ENCODE data around the gene EPYC.

EPYC gene

DNA sequence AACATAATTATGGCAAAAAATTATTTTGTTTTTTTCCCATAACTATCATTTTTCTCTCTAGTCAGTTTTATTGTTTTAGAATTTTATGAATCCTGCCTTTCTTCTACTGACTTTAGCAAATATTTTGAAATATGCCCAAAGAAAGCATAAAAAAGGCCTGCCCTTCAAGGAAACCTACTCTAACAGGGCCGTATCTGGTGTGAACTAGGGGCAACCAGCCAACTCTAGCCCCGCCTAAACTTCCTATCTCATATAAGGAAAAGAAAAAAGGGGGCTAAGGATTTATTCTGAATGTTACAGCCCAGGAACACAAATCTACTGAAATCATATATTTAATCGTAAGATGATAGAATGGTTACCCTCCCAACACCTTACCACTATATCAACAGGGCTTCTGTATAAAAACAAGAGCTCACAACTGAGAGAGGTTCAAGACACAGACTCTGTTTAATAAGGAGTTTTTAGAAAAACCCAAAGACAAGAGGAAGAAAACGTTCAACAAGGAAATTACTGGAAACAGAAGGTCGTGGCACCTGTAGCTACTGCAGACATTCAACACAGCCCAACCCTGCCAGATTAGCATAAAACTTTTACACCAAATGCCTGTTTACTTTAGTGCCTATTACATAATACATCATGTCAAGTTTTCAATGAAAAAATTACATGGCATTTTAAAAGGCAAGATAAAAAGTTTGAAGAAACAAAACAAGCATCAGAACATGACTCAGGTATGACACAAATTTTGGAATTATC lies 12.9 kb upstream of the EPYC start:
- 95% methylated on average over 4 of the region's 5 CpGs for WGBS
- Histone ChIP-seq H3K9ac (ENCODE audit: low read depth, low read length) (no peak overlapping the region), H3K27me3 (ENCODE audit: insufficient read depth, low read length) (no peaks in the 10 kb centered on the region), H3K9me3 (ENCODE audit: insufficient read depth, low read depth, low read length) (0 out of 2 replicates have a peak, but pooled peaks cover 3% of the 10 kb centered on the region), H3K27ac (ENCODE audit: low read depth, low read length) (no peak overlapping the region), H3K36me3 (ENCODE audit: insufficient read depth, low read length) (no peaks in the 10 kb centered on the region), H3K4me3 (ENCODE audit: low read length) (no peak overlapping the region), H3K4me1 (ENCODE audit: insufficient read depth, low read length) (no peaks in the 10 kb centered on the region)

DNA sequence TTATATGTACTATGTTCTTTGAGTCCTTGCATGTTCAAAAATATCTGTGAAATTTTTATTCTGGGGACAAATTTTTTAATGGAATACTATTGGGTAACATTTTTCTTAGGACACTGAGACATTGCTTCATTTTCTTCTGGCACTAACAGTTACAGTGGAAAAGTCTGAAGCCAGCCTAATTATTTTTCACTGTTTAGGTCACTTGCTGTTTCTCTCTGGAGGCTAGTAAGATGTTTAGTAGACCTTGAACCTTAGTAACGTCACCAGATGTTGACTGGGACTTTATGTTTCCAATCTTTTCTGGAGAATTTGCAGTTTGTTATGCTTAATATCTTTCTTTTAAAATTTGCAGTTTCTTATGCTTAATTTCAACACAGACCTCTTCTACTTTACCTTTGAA lies 12.3 kb upstream of the EPYC start:
- H3K27me3 ChIP-seq (ENCODE audit: insufficient read depth, low read length) = no peaks in the 10 kb centered on the region
- H3K4me3 ChIP-seq (ENCODE audit: low read length) = no peak overlapping the region
- H3K27ac ChIP-seq (ENCODE audit: low read depth, low read length) = no peak overlapping the region
- 0 out of 2 replicates have a peak, but pooled peaks cover 3% of the 10 kb centered on the region for H3K9me3 ChIP-seq (ENCODE audit: insufficient read depth, low read depth, low read length)
- no peaks in the 10 kb centered on the region for H3K4me1 ChIP-seq (ENCODE audit: insufficient read depth, low read length)
- 89% methylated on average over 1 of the region's 1 CpG for WGBS
- no peaks in the 10 kb centered on the region for H3K36me3 ChIP-seq (ENCODE audit: insufficient read depth, low read length)
- H3K9ac ChIP-seq (ENCODE audit: low read depth, low read length) = no peak overlapping the region

DNA sequence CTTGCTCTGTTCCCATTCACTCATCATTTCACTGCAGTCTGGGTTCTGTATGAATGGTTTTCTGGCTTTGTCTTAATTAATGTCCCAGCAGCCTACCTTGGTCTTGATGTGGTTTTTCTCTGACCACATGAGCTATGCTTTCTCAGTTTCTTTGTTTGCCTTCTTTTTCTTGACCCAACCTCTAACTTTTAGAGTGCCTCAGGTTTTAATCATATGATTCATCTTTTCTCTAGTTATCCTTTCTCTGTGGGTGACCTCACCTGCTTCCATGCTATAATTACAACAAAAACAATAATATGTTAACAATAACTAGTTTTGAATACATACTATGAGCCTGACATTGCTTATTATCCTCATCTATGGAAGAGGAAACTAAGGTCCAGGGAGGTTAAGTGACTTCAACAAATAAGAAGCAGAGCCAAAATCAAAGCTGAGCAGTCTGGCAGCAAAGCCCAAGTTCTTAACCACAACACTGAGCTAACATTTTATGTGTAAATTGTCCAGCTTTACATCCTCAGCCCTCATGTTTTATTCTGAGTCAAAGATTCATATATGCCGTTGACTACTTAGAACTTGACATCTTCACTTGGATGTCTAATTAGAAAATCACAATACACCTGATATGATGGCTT lies 4.7 kb upstream of the EPYC start:
- no peak overlapping the region for H3K9ac ChIP-seq (ENCODE audit: low read depth, low read length)
- no peak overlapping the region for H3K27ac ChIP-seq (ENCODE audit: low read depth, low read length)
- no peak overlapping the region for H3K4me3 ChIP-seq (ENCODE audit: low read length)
- H3K9me3 ChIP-seq (ENCODE audit: insufficient read depth, low read depth, low read length) = no peaks in the 10 kb centered on the region
- 96% methylated on average over 1 of the region's 1 CpG for WGBS
- H3K4me1 ChIP-seq (ENCODE audit: insufficient read depth, low read length) = no peaks in the 10 kb centered on the region
- no peaks in the 10 kb centered on the region for H3K36me3 ChIP-seq (ENCODE audit: insufficient read depth, low read length)
- H3K27me3 ChIP-seq (ENCODE audit: insufficient read depth, low read length) = no peaks in the 10 kb centered on the region

DNA sequence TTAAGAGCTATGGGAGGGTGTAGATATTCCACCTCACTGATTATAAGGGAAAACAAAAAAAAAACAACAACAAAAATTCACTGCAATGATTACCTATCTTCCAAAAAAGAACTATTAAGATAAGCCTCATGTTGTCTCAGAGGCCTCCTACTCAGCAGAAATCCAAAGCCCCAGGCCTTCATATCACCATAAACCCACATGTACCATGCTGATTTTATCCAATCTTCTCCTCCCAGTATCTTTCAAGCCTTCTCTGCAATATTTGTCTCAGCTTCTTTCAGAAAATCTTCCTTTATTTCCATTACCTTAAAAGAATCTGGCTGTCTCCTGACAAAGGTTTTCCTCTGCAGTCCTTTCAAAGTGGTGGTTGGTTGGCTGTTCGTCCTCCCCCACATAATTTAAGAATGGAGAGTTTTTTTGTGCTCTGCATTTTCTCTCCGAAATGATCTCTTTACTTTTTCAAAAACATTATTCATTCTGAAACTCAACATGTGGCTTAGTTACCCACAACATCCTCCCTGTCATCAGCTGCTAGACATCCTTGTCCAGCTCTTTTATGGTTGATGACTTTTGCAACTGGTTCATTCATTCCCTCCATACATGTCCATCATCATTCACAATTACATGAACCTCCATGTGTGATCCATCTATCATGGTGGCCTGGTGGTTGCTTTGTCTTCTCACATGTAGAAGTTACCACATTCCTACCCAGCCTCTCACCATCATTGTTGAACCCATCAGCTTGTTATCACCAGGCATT lies 2.9 kb upstream of the EPYC start:
- H3K9me3 ChIP-seq (ENCODE audit: insufficient read depth, low read depth, low read length) = no peaks in the 10 kb centered on the region
- no peaks in the 10 kb centered on the region for H3K4me1 ChIP-seq (ENCODE audit: insufficient read depth, low read length)
- H3K36me3 ChIP-seq (ENCODE audit: insufficient read depth, low read length) = no peaks in the 10 kb centered on the region
- no peaks in the 10 kb centered on the region for H3K27me3 ChIP-seq (ENCODE audit: insufficient read depth, low read length)
- WGBS = 100% methylated on average over 1 of the region's 2 CpGs
- no peak overlapping the region for H3K9ac ChIP-seq (ENCODE audit: low read depth, low read length)
- no peak overlapping the region for H3K27ac ChIP-seq (ENCODE audit: low read depth, low read length)
- H3K4me3 ChIP-seq (ENCODE audit: low read length) = no peak overlapping the region

DNA sequence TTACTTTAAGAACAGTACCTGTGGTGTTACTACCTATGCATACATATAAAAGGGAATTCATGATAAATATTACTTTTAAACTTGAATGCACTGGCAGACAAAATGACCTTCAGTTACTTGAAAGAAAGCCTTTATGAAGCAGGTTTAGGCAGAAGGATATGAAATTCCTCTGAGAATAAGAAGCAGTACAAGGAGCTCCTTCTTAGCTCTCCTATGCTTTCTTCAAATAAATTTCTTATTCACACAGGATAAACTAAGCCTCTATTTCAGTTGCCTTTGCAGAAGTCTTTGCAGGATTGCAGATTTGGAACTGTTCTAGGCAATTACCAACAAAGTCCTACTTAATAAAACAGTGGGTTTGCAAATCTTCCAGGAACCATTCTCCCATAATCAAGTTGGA lies 1.0 kb downstream of the EPYC start:
- Histone ChIP-seq H3K4me1 (ENCODE audit: insufficient read depth, low read length) (no peaks in the 10 kb centered on the region), H3K9ac (ENCODE audit: low read depth, low read length) (no peak overlapping the region), H3K9me3 (ENCODE audit: insufficient read depth, low read depth, low read length) (no peaks in the 10 kb centered on the region), H3K36me3 (ENCODE audit: insufficient read depth, low read length) (no peaks in the 10 kb centered on the region), H3K27me3 (ENCODE audit: insufficient read depth, low read length) (no peaks in the 10 kb centered on the region), H3K4me3 (ENCODE audit: low read length) (no peak overlapping the region), H3K27ac (ENCODE audit: low read depth, low read length) (no peak overlapping the region)

DNA sequence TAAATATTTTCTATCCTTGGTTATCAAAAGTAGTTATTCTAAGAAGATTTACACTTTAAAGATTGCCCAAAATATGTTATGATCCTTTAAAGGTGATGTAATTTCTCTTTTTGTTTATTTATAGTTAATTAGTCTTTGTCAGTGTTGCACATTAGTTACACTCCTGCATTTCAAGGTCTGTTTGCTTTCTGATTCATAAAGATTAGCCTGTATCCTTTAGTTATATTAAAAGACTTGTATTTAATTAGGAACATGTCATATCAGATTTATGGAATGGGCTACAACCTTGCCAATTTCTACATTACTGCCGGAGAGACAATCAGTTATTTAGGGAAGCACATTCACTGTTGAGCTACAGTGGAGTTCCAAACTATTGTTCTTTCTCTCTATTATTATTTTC lies 3.5 kb downstream of the EPYC start:
- no peak overlapping the region for H3K27ac ChIP-seq (ENCODE audit: low read depth, low read length)
- no peak overlapping the region for H3K4me3 ChIP-seq (ENCODE audit: low read length)
- no peaks in the 10 kb centered on the region for H3K9me3 ChIP-seq (ENCODE audit: insufficient read depth, low read depth, low read length)
- H3K27me3 ChIP-seq (ENCODE audit: insufficient read depth, low read length) = no peaks in the 10 kb centered on the region
- H3K4me1 ChIP-seq (ENCODE audit: insufficient read depth, low read length) = no peaks in the 10 kb centered on the region
- no peaks in the 10 kb centered on the region for H3K36me3 ChIP-seq (ENCODE audit: insufficient read depth, low read length)
- 94% methylated on average over 1 of the region's 1 CpG for WGBS
- no peak overlapping the region for H3K9ac ChIP-seq (ENCODE audit: low read depth, low read length)

DNA sequence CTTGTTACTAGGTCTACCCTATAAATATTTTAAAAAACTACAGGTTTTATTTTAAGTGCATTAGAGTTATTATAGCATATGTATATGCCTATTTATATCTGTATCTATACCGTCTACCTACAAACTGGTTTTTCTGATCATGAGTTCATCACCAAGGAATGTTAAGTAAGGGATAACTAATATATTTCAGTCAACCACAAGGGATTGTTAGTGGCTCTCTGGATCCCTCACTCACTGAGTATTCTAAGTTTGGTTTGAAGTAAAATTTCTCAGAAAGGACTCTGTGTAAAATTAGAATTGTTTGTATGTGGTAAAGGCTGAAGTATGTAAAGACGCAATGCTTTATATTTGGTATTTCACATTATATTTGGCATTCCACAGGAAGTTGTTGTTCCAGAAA lies 4.8 kb downstream of the EPYC start:
- no CpG with 5 or more reads among the region's 2 CpGs for WGBS
- no peak overlapping the region for H3K9ac ChIP-seq (ENCODE audit: low read depth, low read length)
- H3K27ac ChIP-seq (ENCODE audit: low read depth, low read length) = no peak overlapping the region
- no peaks in the 10 kb centered on the region for H3K36me3 ChIP-seq (ENCODE audit: insufficient read depth, low read length)
- H3K4me3 ChIP-seq (ENCODE audit: low read length) = no peak overlapping the region
- H3K4me1 ChIP-seq (ENCODE audit: insufficient read depth, low read length) = no peaks in the 10 kb centered on the region
- H3K9me3 ChIP-seq (ENCODE audit: insufficient read depth, low read depth, low read length) = no peaks in the 10 kb centered on the region
- H3K27me3 ChIP-seq (ENCODE audit: insufficient read depth, low read length) = no peaks in the 10 kb centered on the region

DNA sequence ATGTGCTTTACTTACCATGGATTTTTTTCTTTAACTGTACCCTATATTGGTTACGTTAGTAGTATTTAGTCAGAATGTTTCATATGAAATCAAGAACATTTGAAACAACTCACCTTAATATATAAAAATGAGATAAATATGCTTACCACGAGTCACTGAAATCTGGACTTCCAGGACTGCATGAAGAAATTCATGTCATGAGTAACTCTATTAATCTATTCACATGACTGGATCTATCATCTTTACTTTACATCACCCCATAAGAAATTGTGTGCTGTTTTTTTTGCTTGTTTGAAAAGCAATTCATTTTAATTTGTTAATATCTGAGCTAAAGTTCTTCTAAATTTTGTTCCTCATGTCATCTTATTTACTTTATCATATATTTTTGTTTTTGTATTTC lies 5.2 kb downstream of the EPYC start:
- Histone ChIP-seq H3K9me3 (ENCODE audit: insufficient read depth, low read depth, low read length) (no peaks in the 10 kb centered on the region), H3K4me3 (ENCODE audit: low read length) (no peak overlapping the region), H3K27me3 (ENCODE audit: insufficient read depth, low read length) (no peaks in the 10 kb centered on the region), H3K4me1 (ENCODE audit: insufficient read depth, low read length) (no peaks in the 10 kb centered on the region), H3K36me3 (ENCODE audit: insufficient read depth, low read length) (no peaks in the 10 kb centered on the region), H3K27ac (ENCODE audit: low read depth, low read length) (no peak overlapping the region), H3K9ac (ENCODE audit: low read depth, low read length) (no peak overlapping the region)
- 100% methylated on average over 1 of the region's 2 CpGs for WGBS

DNA sequence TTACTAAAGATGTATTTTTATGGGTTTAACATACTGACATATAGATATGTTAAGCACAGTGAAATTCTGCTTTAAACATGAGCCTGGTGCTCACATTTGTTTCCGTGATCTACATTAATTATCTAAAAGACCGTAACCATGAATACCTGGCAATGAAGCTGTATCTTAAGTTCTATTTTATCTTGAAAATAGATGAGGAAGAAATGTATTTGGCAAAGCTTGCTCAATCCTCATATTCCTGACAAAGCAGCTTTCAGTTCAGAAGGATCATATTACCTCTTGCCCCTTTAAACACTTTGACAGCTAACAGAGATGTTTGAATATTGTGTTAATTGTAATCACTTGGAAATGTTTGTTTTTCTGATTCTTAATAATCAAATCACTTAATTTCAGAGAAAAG lies 9.8 kb downstream of the EPYC start:
- Histone ChIP-seq H3K36me3 (ENCODE audit: insufficient read depth, low read length) (no peaks in the 10 kb centered on the region), H3K4me1 (ENCODE audit: insufficient read depth, low read length) (no peaks in the 10 kb centered on the region), H3K27ac (ENCODE audit: low read depth, low read length) (no peak overlapping the region), H3K9me3 (ENCODE audit: insufficient read depth, low read depth, low read length) (peaks cover 8% of the 10 kb centered on the region), H3K4me3 (ENCODE audit: low read length) (no peak overlapping the region), H3K9ac (ENCODE audit: low read depth, low read length) (no peak overlapping the region), H3K27me3 (ENCODE audit: insufficient read depth, low read length) (no peaks in the 10 kb centered on the region)
- WGBS = 87% methylated on average over 2 of the region's 2 CpGs

DNA sequence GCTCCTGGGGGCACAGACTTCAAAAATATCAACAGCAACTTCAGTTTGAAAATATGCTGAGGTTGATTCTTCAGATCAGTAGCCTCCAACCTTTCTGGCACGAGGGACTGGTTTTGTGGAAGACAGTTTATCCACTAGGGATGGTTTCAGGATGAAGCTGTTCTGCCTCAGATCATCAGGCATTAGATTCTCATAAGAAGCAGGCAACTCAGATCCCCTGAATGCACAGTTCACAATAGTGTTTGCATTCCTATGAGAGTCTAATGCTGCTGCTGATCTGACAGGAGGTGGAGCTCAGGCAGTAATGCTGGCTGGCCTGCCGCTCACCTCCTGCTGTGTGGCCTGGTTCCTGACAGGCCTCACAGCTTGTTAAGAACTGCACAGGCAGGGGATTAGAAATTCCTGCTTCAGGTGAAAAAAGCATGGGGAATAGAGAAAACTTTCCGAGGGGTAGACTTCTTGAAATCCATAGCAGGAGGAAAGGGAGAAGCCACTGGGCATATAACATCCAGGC lies 12.8 kb downstream of the EPYC start:
- no peaks in the 10 kb centered on the region; the same call in 1 of the 2 replicates for H3K27me3 ChIP-seq (ENCODE audit: insufficient read depth, low read length)
- H3K4me3 ChIP-seq (ENCODE audit: low read length) = no peak overlapping the region
- H3K4me1 ChIP-seq (ENCODE audit: insufficient read depth, low read length) = no peaks in the 10 kb centered on the region
- H3K9me3 ChIP-seq (ENCODE audit: insufficient read depth, low read depth, low read length) = peaks cover 8% of the 10 kb centered on the region
- H3K36me3 ChIP-seq (ENCODE audit: insufficient read depth, low read length) = no peaks in the 10 kb centered on the region
- no peak overlapping the region for H3K9ac ChIP-seq (ENCODE audit: low read depth, low read length)
- H3K27ac ChIP-seq (ENCODE audit: low read depth, low read length) = no peak overlapping the region
- 85% methylated on average over 3 of the region's 3 CpGs for WGBS

DNA sequence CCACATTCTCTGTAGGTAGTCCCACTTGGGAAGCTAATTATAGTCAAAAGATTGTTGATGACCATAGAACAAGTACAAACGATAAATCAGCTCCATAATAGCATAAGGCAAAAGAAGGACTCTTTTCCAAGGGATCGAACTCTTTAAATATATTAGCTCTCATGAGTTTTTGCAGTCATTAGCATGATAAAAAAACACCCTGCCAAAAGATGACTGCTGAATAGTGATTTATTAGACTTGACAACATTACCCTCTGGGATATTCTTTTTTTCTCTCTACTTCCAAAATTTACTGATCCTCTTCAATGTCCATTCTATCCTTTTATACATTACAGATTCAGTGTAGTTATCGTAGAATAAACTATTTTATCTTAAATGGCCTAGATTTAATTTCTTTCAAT lies 14.2 kb downstream of the EPYC start:
- Histone ChIP-seq H3K4me1 (ENCODE audit: insufficient read depth, low read length) (no peaks in the 10 kb centered on the region), H3K27ac (ENCODE audit: low read depth, low read length) (no peak overlapping the region), H3K36me3 (ENCODE audit: insufficient read depth, low read length) (no peaks in the 10 kb centered on the region), H3K9ac (ENCODE audit: low read depth, low read length) (no peak overlapping the region), H3K27me3 (ENCODE audit: insufficient read depth, low read length) (peaks cover 11% of the 10 kb centered on the region), H3K9me3 (ENCODE audit: insufficient read depth, low read depth, low read length) (peaks cover 11% of the 10 kb centered on the region), H3K4me3 (ENCODE audit: low read length) (no peak overlapping the region)
- 80% methylated on average over 1 of the region's 3 CpGs for WGBS

All from HUES64 (cell line).